Gastroesophageal sphincter (tissue), 3 donors: ENCODE measurements around the gene METTL24.

Experiments
- EP300 ChIP-seq: sonication (generic); formaldehyde crosslinking; IDR thresholded peaks from one replicate; pipeline ENCODE4 v1.6.1; 2017; ENCODE audit warnings: antibody characterized with exemption, mild to moderate bottlenecking
- TF ChIP-seq, protein P1 (sequence below), 4 experiments: fragments of 200-600 bp in 2 of 4; fragments of 450-650 bp in 2 of 4; sonication (generic) in 1 of 4; IDR thresholded peaks; one replicate each; pipeline ENCODE4 v1.5.1; 2017 to 2019; ENCODE audit warnings: antibody characterized with exemption in 4 of 4, mild to moderate bottlenecking in 2 of 4, moderate library complexity in 2 of 4

DNA sequence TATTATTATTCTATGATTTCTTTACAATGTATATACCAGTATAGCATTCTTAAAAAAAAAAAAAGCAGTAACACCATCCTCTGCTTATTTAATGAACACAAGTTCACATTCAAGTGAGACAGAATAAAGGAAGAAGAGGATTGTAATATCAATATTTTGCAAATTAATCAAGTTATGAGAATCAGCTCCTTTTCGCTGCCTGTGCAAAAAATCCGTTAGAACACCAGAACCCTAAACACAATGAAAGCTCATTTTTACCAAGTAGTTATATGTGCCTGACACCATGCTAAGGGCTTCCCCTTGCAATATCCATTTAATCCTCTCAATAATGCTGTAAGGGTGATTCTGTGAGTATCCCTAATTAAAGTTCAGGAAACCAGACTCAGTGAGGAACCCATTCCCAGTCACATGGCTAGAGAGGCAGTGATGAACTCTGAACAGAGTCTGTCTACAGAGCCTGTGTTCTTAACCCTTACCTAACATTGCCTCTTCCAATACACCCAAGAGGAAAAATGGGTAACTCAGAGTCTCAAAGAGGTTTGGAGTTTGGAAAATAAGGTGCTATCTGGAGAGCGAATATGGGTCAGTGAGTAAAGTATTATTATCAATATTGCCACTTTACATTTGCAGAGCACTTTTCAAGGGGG lies 111.1 kb downstream of the METTL24 start:
- TF ChIP-seq, protein P1, sequence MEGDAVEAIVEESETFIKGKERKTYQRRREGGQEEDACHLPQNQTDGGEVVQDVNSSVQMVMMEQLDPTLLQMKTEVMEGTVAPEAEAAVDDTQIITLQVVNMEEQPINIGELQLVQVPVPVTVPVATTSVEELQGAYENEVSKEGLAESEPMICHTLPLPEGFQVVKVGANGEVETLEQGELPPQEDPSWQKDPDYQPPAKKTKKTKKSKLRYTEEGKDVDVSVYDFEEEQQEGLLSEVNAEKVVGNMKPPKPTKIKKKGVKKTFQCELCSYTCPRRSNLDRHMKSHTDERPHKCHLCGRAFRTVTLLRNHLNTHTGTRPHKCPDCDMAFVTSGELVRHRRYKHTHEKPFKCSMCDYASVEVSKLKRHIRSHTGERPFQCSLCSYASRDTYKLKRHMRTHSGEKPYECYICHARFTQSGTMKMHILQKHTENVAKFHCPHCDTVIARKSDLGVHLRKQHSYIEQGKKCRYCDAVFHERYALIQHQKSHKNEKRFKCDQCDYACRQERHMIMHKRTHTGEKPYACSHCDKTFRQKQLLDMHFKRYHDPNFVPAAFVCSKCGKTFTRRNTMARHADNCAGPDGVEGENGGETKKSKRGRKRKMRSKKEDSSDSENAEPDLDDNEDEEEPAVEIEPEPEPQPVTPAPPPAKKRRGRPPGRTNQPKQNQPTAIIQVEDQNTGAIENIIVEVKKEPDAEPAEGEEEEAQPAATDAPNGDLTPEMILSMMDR (IDR thresholded peaks at IDR 0.05), result no peak
- no peak for TF ChIP-seq EP300
